DOHH2 (cell line): ENCODE measurements around the gene CCDC190.

ENCODE experiments used
- EZH2phosphoT487 ChIP-seq: fragments of 200-600 bp; sonication (generic); IDR thresholded peaks from 2 replicates; pipeline ENCODE4 v1.6.1; 2017; ENCODE audit warnings: borderline replicate concordance, mild to moderate bottlenecking, antibody characterized with exemption, low read length, moderate library complexity, mixed read lengths
- TF ChIP-seq, protein P1 (sequence below): fragments of 200-600 bp; sonication (generic); IDR thresholded peaks from one replicate; pipeline ENCODE4 v1.5.1; 2014; ENCODE audit warnings: antibody characterized with exemption, mild to moderate bottlenecking, low read depth, low read length; ENCODE audit not compliant: poor library complexity, severe bottlenecking

DNA sequence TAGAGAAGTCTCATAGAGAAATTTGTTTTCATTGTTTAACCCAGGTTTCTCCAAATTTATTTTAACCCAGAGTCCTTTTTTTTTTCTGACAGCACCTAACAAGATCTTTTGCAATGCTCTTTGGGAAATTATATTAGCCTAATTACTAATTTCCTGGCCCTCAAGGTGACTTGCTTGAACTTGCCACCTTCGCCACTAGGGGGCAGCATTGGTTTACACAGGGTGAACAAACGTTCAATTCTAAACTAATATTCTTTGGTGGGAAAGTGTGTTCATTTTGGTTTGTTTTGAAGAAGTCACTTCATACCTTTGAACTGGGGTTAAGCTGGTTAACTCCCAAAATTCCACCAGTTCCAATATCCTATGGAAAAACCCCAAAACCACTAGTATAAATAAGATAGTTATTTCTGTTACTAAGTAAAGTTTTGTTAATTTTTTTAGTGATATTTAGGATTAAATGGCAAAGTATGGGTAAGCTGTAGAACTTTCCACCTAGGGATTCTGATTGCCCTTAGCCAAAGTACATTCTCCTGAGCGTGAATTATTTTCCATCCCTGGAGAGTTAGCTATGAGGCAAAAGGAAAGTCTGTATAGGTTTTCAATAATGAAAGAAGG is 13.0 kb downstream of the CCDC190 start:
- no peak for TF ChIP-seq EZH2phosphoT487
- TF ChIP-seq, protein P1, sequence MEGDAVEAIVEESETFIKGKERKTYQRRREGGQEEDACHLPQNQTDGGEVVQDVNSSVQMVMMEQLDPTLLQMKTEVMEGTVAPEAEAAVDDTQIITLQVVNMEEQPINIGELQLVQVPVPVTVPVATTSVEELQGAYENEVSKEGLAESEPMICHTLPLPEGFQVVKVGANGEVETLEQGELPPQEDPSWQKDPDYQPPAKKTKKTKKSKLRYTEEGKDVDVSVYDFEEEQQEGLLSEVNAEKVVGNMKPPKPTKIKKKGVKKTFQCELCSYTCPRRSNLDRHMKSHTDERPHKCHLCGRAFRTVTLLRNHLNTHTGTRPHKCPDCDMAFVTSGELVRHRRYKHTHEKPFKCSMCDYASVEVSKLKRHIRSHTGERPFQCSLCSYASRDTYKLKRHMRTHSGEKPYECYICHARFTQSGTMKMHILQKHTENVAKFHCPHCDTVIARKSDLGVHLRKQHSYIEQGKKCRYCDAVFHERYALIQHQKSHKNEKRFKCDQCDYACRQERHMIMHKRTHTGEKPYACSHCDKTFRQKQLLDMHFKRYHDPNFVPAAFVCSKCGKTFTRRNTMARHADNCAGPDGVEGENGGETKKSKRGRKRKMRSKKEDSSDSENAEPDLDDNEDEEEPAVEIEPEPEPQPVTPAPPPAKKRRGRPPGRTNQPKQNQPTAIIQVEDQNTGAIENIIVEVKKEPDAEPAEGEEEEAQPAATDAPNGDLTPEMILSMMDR = peak; percentile 84
